HepG2 (cell line): Measurements from ENCODE around the gene PLCG1. TPM values are rescaled to one million over a fixed set of nuclear protein-coding genes. Genes with fewer than 3 reads are reported as not detected.

ENCODE experiments used
- REST ChIP-seq, 2 experiments: IDR thresholded peaks; 2 replicates each; pipeline ENCODE4 v1.6.1; 2011 to 2012; ENCODE audit warnings: low read length in 2 of 2, borderline replicate concordance in 1 of 2, low read depth in 1 of 2, mild to moderate bottlenecking in 1 of 2, moderate library complexity in 1 of 2
- TOE1 ChIP-seq: sonication (generic); formaldehyde crosslinking; IDR thresholded peaks from 2 replicates; pipeline ENCODE4 v1.4.0; 2020; ENCODE audit warnings: mild to moderate bottlenecking, missing genetic modification reagents
- ZNF646 ChIP-seq: sonication (generic); formaldehyde crosslinking; IDR thresholded peaks from 2 replicates; pipeline ENCODE4 v1.9.0; 2021; ENCODE audit warnings: mild to moderate bottlenecking, missing genetic modification reagents
- ZNF660 ChIP-seq: sonication (generic); formaldehyde crosslinking; IDR thresholded peaks from 2 replicates; pipeline ENCODE4 v1.5.1; 2020; ENCODE audit warnings: mild to moderate bottlenecking, low read depth, missing genetic modification reagents, borderline replicate concordance
- ZNF672 ChIP-seq: sonication (generic); formaldehyde crosslinking; IDR thresholded peaks from 2 replicates; pipeline ENCODE4 v1.8.1; 2022; ENCODE audit warnings: missing genetic modification reagents
- polyA plus RNA-seq, 8 experiments: library from polyadenylated mRNA; depleted of rRNA in 3 of 8; stranded (reverse) in 7 of 8; unstranded in 1 of 8; fragments of >200 nt; fragmentation: Illumina TruSeq in 4 of 8; extraction: Trizol in 4 of 8; gene quantifications; 2 replicates each; pipeline versions ENCODE4 v1.2.1 to v1.2.3, GENCODE V29; 2011 to 2016; ENCODE audit warnings: low read depth in 4 of 8, missing spikeins in 1 of 8, mixed read lengths in 1 of 8; ENCODE audit not compliant: insufficient read depth in 1 of 8
- total RNA-seq, 5 experiments: library from RNA; depleted of rRNA; stranded (reverse); fragments of >200 nt; fragmentation: Illumina TruSeq; extraction: Trizol; gene quantifications; 2 replicates each; pipeline ENCODE4 v1.2.3, GENCODE V29; 2016; ENCODE audit warnings: low read depth in 1 of 5

PLCG1 gene
- total and polyA plus RNA-seq, 2 of the 13 experiments (the other 11 are each of a cell fraction or from before 2014, with no cell fraction given): 85.3 to 158 TPM

DNA sequence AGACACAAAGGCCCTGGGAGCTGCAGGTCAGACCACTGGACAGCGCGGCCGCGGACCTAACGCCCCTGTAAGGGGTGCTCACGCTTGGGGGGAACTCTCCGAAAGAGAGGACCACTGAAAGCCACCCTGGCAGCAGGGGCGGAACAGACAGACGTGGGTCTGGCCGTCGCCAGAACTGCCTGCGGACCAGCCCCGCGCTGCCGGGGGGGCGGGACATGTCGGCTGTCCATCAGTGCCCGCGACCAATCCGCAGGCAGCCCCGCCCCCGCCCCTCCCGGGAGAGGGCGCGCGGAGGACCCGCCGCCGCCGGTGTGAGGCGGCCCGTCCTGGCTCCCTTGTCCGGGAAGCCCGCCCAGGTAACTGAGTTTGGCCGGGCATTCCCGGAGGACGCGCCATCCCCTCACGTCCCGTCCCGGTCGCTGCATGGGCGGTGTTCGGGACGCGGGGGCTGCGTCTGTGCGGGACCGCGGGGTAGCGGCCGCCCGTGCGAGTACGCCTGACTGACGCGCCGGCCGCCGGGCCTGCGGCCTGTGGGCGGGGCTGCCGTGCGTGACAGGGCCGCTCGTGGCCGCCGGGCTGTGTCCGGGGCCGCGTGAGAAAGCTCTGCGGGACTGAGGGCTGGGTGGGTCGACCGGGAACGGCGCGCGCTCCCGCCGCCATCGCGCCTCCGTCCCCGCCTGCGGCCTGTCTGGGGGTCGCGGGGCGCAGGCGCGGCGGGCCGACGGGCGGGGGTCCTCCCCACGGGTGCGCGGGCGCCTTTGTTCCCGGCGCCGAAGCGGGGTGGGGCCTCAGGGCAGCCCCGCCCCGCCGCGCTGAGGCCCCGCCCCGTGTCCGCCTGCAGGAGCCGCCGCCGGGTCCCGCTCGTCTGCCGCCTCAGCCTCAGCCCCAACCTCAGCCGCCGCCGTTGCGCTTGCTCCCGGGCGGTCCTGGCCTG lies at the start of gene PLCG1 (continued):
- no peak; the same call in 1 of the 2 replicates for TF ChIP-seq ZNF660 (CRISPR knock-in tag)
- peak; percentile 95; the same call in 1 of the 2 replicates for TF ChIP-seq TOE1 (CRISPR knock-in tag)
- no peak for TF ChIP-seq ZNF646 (CRISPR knock-in tag)
- 0 out of 2 replicates have a peak, but pooled peaks have one; percentile 16 for TF ChIP-seq ZNF672 (CRISPR knock-in tag)
- TF ChIP-seq REST (IDR thresholded peaks at IDR 0.05; ENCODE audit: borderline replicate concordance in 1 of 2, low read depth in 1 of 2, low read length in 2 of 2): no peak
